CD14-positive monocyte (primary cell): ENCODE measurements around the gene UBAP2. TPM values are rescaled to one million over a fixed set of nuclear protein-coding genes. Genes with fewer than 3 reads are reported as not detected.

Experiments
- DNase-seq, 3 donors: peaks; one replicate each; pipeline ENCODE4 v3.0.0-alpha.2; 2011 to 2022
- H2AFZ ChIP-seq: 2 replicates; pipeline ENCODE4 v1.6.0; 2012; ENCODE audit warnings: mild to moderate bottlenecking, low read depth, low read length, inconsistent platforms; ENCODE audit not compliant: insufficient read depth, poor library complexity, severe bottlenecking
- H3K27ac ChIP-seq, 2 donors: 1 replicate in 1 of 2; 2 replicates in 1 of 2; pipeline ENCODE4 v1.5.1; 2012 to 2013; ENCODE audit warnings: low read length in 2 of 2, control low read depth in 1 of 2, inconsistent platforms in 1 of 2, low read depth in 1 of 2, mild to moderate bottlenecking in 1 of 2
- H3K27me3 ChIP-seq, 2 donors: one replicate each; pipeline versions ENCODE4 v1.6.0 to v1.6.1; 2011 to 2013; ENCODE audit warnings: low read length in 2 of 2; ENCODE audit not compliant: control insufficient read depth in 2 of 2, insufficient read depth in 2 of 2
- H3K36me3 ChIP-seq, 2 donors: replicated peaks in 1 of 2; 1 replicate in 1 of 2; 2 replicates in 1 of 2; pipeline versions ENCODE4 v1.5.1 to v1.6.1; 2012 to 2013; ENCODE audit warnings: low read length in 2 of 2, control low read depth in 1 of 2, inconsistent platforms in 1 of 2, mild to moderate bottlenecking in 1 of 2; ENCODE audit not compliant: insufficient read depth in 2 of 2, control insufficient read depth in 1 of 2
- H3K4me1 ChIP-seq, 2 donors: 1 replicate in 1 of 2; 2 replicates in 1 of 2; pipeline versions ENCODE4 v1.5.1 to v1.6.1; 2012 to 2013; ENCODE audit warnings: low read length in 2 of 2, control low read depth in 1 of 2, inconsistent platforms in 1 of 2, mild to moderate bottlenecking in 1 of 2, moderate library complexity in 1 of 2; ENCODE audit not compliant: insufficient read depth in 2 of 2, control insufficient read depth in 1 of 2
- H3K4me2 ChIP-seq: replicated peaks from 2 replicates; pipeline ENCODE3; 2012; ENCODE audit warnings: low read length, moderate library complexity, mild to moderate bottlenecking; ENCODE audit not compliant: poor library complexity, severe bottlenecking; ENCODE audit errors: extremely low read depth
- H3K4me3 ChIP-seq, 3 experiments: fragments of 200-600 bp in 1 of 3; sonication (generic) in 1 of 3; replicated peaks in 1 of 3; 1 replicate in 2 of 3; 2 replicates in 1 of 3; pipeline ENCODE4 v1.5.1; 2011 to 2013; ENCODE audit warnings: low read length in 3 of 3, mild to moderate bottlenecking in 3 of 3, control low read depth in 2 of 3, low read depth in 2 of 3, inconsistent platforms in 1 of 3, moderate library complexity in 1 of 3
- H3K79me2 ChIP-seq: 2 replicates; pipeline ENCODE4 v1.6.0; 2012; ENCODE audit warnings: mild to moderate bottlenecking, control low read depth, inconsistent platforms, low read length, moderate library complexity; ENCODE audit not compliant: insufficient read depth
- H3K9ac ChIP-seq: 2 replicates; pipeline ENCODE4 v1.6.0; 2017; ENCODE audit warnings: low read length, mild to moderate bottlenecking; ENCODE audit not compliant: insufficient read depth, poor library complexity, severe bottlenecking
- H3K9me3 ChIP-seq, 2 donors: replicated peaks in 1 of 2; 1 replicate in 1 of 2; 2 replicates in 1 of 2; pipeline versions ENCODE4 v1.5.1 to v1.6.1; 2012 to 2013; ENCODE audit warnings: low read length in 2 of 2, control low read depth in 1 of 2; ENCODE audit not compliant: control insufficient read depth in 1 of 2, insufficient read depth in 1 of 2
- H4K20me1 ChIP-seq: 2 replicates; pipeline ENCODE4 v1.6.0; 2012; ENCODE audit warnings: mild to moderate bottlenecking, low read length, control low read depth, moderate library complexity; ENCODE audit not compliant: insufficient read depth
- H3K27ac Mint-ChIP-seq, 7 donors: one replicate each; pipeline ENCODE4 v1.8.0; 2020; ENCODE audit warnings: mild to moderate bottlenecking in 7 of 7, mixed read lengths in 7 of 7, moderate library complexity in 6 of 7, inconsistent platforms in 2 of 7
- H3K27me3 Mint-ChIP-seq, 3 donors: one replicate each; pipeline ENCODE4 v1.8.0; 2021 to 2022; ENCODE audit warnings: low read depth in 3 of 3, mild to moderate bottlenecking in 3 of 3, mixed read lengths in 3 of 3, moderate library complexity in 3 of 3, inconsistent platforms in 1 of 3
- H3K36me3 Mint-ChIP-seq, 2 donors: one replicate each; pipeline ENCODE4 v1.8.0; 2020; ENCODE audit warnings: mixed read lengths in 2 of 2, inconsistent platforms in 1 of 2, mild to moderate bottlenecking in 1 of 2
- H3K4me1 Mint-ChIP-seq: one replicate; pipeline ENCODE4 v1.8.0; 2020; ENCODE audit warnings: mild to moderate bottlenecking, mixed read lengths
- H3K4me3 Mint-ChIP-seq, 2 donors: one replicate each; pipeline ENCODE4 v1.8.0; 2020; ENCODE audit warnings: mild to moderate bottlenecking in 2 of 2, mixed read lengths in 2 of 2, moderate library complexity in 1 of 2
- H3K9me3 Mint-ChIP-seq, 7 donors: one replicate each; pipeline ENCODE4 v1.8.0; 2020 to 2022; ENCODE audit warnings: mixed read lengths in 7 of 7, mild to moderate bottlenecking in 6 of 7, moderate library complexity in 6 of 7, inconsistent platforms in 2 of 7
- WGBS: methylation state at CpG from one replicate; pipeline ENCODE4 v1.1.5; 2013; ENCODE audit warnings: missing lambda C conversion rate; ENCODE audit not compliant: insufficient coverage; 5-methylcytosine and 5-hydroxymethylcytosine counted together
- intact Hi-C, 2 donors: fragments of 100-400 bp; cut with micrococcal nuclease; formaldehyde crosslinking; loops; one replicate each; pipeline versions ENCODE4 v1.15.0 to v1.15.1; 2023
- polyA plus RNA-seq, 3 donors: library from polyadenylated mRNA; depleted of rRNA in 1 of 3; unstranded in 2 of 3; stranded (reverse) in 1 of 3; fragments of 300-500 nt in 2 of 3; fragments of >200 nt in 1 of 3; fragmentation: Illumina TruSeq in 2 of 3; gene quantifications; 1 replicate in 2 of 3; 2 replicates in 1 of 3; pipeline ENCODE4 v1.2.3, GENCODE V29; 2012 to 2021
- TF ChIP-seq, protein P1 (sequence below): fragments of 200-600 bp; IDR thresholded peaks from one replicate; pipeline ENCODE4 v1.8.0; 2022; ENCODE audit warnings: antibody characterized with exemption, mild to moderate bottlenecking

The UBAP2 gene
- polyA plus RNA-seq, 3 donors, result 4.3 to 13.0 (median 5.7) TPM

- no peak overlapping the region for H3K9ac ChIP-seq
- no peaks in the 10 kb centered on the region for H3K9me3 ChIP-seq
- H4K20me1 ChIP-seq, result peaks cover 56% of the 10 kb centered on the region
- peaks cover 81 to 100% of the 10 kb centered on the region in 2 donors for H3K36me3 ChIP-seq
- Mint-ChIP-seq H3K9me3 (peaks cover 0 to 3% (median 0%) of the 10 kb centered on the region in 7 donors), H3K27ac (peak overlapping the region in 2 of 7 donors; percentile 32 to 42), H3K4me3 (no peak overlapping the region), H3K4me1 (no peaks in the 10 kb centered on the region), H3K27me3 (peaks cover 0 to 2% (median 1%) of the 10 kb centered on the region in 3 donors), H3K36me3 (peaks cover 69 to 87% of the 10 kb centered on the region in 2 donors)
- no peaks in the 10 kb centered on the region for H3K79me2 ChIP-seq
- H3K4me1 ChIP-seq, result no peaks in the 10 kb centered on the region
- TF ChIP-seq, protein P1, sequence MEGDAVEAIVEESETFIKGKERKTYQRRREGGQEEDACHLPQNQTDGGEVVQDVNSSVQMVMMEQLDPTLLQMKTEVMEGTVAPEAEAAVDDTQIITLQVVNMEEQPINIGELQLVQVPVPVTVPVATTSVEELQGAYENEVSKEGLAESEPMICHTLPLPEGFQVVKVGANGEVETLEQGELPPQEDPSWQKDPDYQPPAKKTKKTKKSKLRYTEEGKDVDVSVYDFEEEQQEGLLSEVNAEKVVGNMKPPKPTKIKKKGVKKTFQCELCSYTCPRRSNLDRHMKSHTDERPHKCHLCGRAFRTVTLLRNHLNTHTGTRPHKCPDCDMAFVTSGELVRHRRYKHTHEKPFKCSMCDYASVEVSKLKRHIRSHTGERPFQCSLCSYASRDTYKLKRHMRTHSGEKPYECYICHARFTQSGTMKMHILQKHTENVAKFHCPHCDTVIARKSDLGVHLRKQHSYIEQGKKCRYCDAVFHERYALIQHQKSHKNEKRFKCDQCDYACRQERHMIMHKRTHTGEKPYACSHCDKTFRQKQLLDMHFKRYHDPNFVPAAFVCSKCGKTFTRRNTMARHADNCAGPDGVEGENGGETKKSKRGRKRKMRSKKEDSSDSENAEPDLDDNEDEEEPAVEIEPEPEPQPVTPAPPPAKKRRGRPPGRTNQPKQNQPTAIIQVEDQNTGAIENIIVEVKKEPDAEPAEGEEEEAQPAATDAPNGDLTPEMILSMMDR, result no peak
- DNase-seq, result no peak
- H3K4me3 ChIP-seq, result no peak overlapping the region
- no peak overlapping the region for H2AFZ ChIP-seq
- H3K4me2 ChIP-seq, result no peak overlapping the region
- intact Hi-C loops, result no loop called here
- no peaks in the 10 kb centered on the region for H3K27me3 ChIP-seq
- H3K27ac ChIP-seq, result peak overlapping the region in 1 of 2 donors; percentile 22
- WGBS, result 100% methylated on average over 4 of the region's 4 CpGs
These were observed 125.6 kb downstream of the UBAP2 start for GRCh38 chr9:33923079-33923478.

DNA sequence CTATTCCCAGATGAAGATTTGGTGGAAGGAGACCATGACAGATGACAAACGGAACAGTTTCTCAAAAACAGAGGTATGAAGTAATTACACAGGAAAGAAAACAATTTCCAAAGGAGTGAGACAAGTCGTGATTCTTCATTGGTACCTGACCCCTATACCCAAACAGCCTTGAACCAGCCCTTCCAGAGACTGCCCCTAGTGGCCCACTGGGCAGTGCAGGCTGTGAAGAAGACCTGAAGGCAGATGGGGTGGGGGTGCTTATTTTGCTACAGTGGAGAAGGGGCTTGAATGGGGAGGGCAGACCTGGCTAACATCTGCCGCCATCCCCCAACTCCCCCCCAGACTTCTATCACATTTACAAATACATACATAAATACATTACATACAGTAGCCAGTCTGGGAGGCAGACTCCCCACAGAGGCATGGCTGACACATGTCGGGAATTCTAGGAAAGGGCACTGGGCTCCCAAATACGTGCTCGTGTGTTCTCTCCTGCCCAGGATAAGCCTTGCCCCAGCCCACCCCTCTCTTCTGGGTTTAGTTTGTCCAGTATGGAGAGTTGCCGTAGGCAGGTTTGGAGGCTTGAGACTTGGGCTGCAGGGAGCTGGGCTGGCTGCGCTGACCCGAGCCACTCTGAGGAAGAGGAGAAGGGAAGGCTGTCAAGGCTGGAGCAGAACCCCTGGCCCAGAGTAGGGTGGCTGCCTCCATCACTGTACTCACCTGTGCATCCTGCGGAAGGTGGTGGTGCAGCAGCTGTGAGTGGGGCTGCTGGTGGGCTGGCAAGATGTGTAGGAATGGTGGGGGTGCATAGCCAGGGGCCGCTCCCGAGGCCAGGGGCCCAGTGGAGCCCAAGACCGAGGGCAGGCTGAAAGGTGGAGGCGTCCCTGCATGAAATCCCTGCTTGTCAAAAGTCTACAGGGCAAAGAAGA is 126.5 kb downstream of the UBAP2 start:
- DNase-seq, result no peak
- H3K27ac Mint-ChIP-seq, result peak overlapping the region in 3 of 7 donors; percentile 6 to 32 (median 8)
- TF ChIP-seq, protein P1, result peak; percentile 66

More for the DNA sequence above, 126.5 kb downstream of the UBAP2 start:
- 100% methylated on average over 3 of the region's 14 CpGs for WGBS
- Histone ChIP-seq H3K9ac (no peak overlapping the region), H2AFZ (no peak overlapping the region), H3K4me1 (no peaks in the 10 kb centered on the region), H4K20me1 (peaks cover 64% of the 10 kb centered on the region), H3K4me3 (no peak overlapping the region), H3K4me2 (no peak overlapping the region), H3K9me3 (no peaks in the 10 kb centered on the region), H3K36me3 (peaks cover 81 to 100% of the 10 kb centered on the region in 2 donors), H3K27me3 (no peaks in the 10 kb centered on the region), H3K27ac (peak overlapping the region in 1 of 2 donors; percentile 22), H3K79me2 (no peaks in the 10 kb centered on the region)
- intact Hi-C loops, result no loop called here
- Mint-ChIP-seq H3K4me3 (peak overlapping the region in 1 of 2 donors; percentile 34), H3K9me3 (peaks cover 0 to 3% (median 0%) of the 10 kb centered on the region in 7 donors), H3K4me1 (no peaks in the 10 kb centered on the region), H3K36me3 (peaks cover 69 to 87% of the 10 kb centered on the region in 2 donors), H3K27me3 (peaks cover 0 to 2% (median 1%) of the 10 kb centered on the region in 3 donors)
